DOHH2 (cell line): ENCODE results near the gene MACROD2.

Experiments used
- H3F3A ChIP-seq: fragments of 200-600 bp; sonication (generic), shearing (Covaris generic); 2 replicates; pipeline ENCODE4 v1.6.0; 2016; ENCODE audit warnings: antibody characterized with exemption, mild to moderate bottlenecking; ENCODE audit not compliant: control insufficient read depth, insufficient read depth
- H3K27ac ChIP-seq: fragments of 200-600 bp; sonication (generic); 2 replicates; pipeline ENCODE4 v1.5.1; 2014; ENCODE audit warnings: low read depth, mild to moderate bottlenecking, low read length, moderate library complexity
- H3K27me3 ChIP-seq: fragments of 200-600 bp; sonication (generic); 2 replicates; pipeline ENCODE4 v1.6.1; 2014; ENCODE audit warnings: mild to moderate bottlenecking, low read length, mixed read lengths; ENCODE audit not compliant: control insufficient read depth
- H3K36me3 ChIP-seq: fragments of 200-600 bp; sonication (generic); 2 replicates; pipeline ENCODE4 v1.6.1; 2014; ENCODE audit warnings: mild to moderate bottlenecking, low read length, moderate library complexity, mixed read lengths; ENCODE audit not compliant: control insufficient read depth
- H3K4me1 ChIP-seq: fragments of 200-600 bp; sonication (generic); 2 replicates; pipeline ENCODE4 v1.6.1; 2014; ENCODE audit warnings: mild to moderate bottlenecking, low read length, mixed read lengths; ENCODE audit not compliant: control insufficient read depth
- H3K4me2 ChIP-seq: fragments of 200-600 bp; sonication (generic); 2 replicates; pipeline ENCODE4 v1.6.0; 2014; ENCODE audit warnings: mild to moderate bottlenecking, low read length, moderate library complexity
- H3K4me3 ChIP-seq: fragments of 200-600 bp; sonication (generic); 2 replicates; pipeline ENCODE4 v1.5.1; 2014; ENCODE audit warnings: mild to moderate bottlenecking, low read length, mixed read lengths
- H3K79me2 ChIP-seq: fragments of 200-600 bp; sonication (generic); 2 replicates; pipeline ENCODE4 v1.6.1; 2014; ENCODE audit warnings: mild to moderate bottlenecking, low read length, mixed read lengths; ENCODE audit not compliant: control insufficient read depth
- H3K9me2 ChIP-seq: fragments of 200-600 bp; sonication (generic); replicated peaks from 2 replicates; pipeline ENCODE4 v1.6.1; 2014; ENCODE audit warnings: mild to moderate bottlenecking, low read length, mixed read lengths; ENCODE audit not compliant: control insufficient read depth
- H3K9me3 ChIP-seq: fragments of 200-600 bp; sonication (generic); 2 replicates; pipeline ENCODE4 v1.6.1; 2014; ENCODE audit warnings: antibody characterized with exemption, low read length, mixed read lengths; ENCODE audit not compliant: control insufficient read depth, insufficient read depth
- H4K20me1 ChIP-seq: fragments of 200-600 bp; sonication (generic); 2 replicates; pipeline ENCODE4 v1.6.0; 2014; ENCODE audit warnings: low read depth, mild to moderate bottlenecking, antibody characterized with exemption, low read length, moderate library complexity; ENCODE audit not compliant: control insufficient read depth, insufficient read depth
- EZH2phosphoT487 ChIP-seq: fragments of 200-600 bp; sonication (generic); IDR thresholded peaks from 2 replicates; pipeline ENCODE4 v1.6.1; 2017; ENCODE audit warnings: borderline replicate concordance, mild to moderate bottlenecking, antibody characterized with exemption, low read length, moderate library complexity, mixed read lengths
- TF ChIP-seq, protein P1 (sequence below): fragments of 200-600 bp; sonication (generic); IDR thresholded peaks from one replicate; pipeline ENCODE4 v1.5.1; 2014; ENCODE audit warnings: antibody characterized with exemption, mild to moderate bottlenecking, low read depth, low read length; ENCODE audit not compliant: poor library complexity, severe bottlenecking

The MACROD2 gene

DNA sequence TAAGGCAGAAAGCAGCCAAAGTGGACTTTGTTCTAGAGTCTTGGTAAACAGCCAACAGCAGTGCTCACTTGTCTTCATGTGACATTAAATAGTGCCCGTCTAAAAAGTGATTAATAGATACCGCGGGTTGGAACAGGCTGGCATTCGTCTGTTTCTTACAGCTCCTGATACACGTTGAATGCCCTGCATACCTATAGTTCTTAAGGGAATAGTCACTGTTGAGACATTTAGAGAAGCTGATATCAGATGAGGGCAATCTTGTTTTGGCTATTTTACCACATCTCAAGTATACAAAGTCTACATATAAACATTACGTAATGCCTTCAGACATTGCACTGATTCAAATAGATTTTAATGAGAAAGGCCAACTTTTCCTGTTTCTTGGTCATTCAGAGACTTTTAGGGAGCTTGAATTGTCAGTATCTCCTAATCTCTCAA is 717.0 kb downstream of the MACROD2 start:
- Histone ChIP-seq H3K9me2 (no peaks in the 10 kb centered on the region; the same call in 1 of the 2 replicates), H3K36me3 (no peaks in the 10 kb centered on the region), H3F3A (no peaks in the 10 kb centered on the region), H3K79me2 (no peaks in the 10 kb centered on the region), H3K4me1 (no peaks in the 10 kb centered on the region), H3K27me3 (no peaks in the 10 kb centered on the region), H3K4me2 (no peak overlapping the region), H3K4me3 (no peak overlapping the region), H3K9me3 (no peaks in the 10 kb centered on the region), H3K27ac (no peak overlapping the region), H4K20me1 (no peaks in the 10 kb centered on the region)
- TF ChIP-seq, protein P1, sequence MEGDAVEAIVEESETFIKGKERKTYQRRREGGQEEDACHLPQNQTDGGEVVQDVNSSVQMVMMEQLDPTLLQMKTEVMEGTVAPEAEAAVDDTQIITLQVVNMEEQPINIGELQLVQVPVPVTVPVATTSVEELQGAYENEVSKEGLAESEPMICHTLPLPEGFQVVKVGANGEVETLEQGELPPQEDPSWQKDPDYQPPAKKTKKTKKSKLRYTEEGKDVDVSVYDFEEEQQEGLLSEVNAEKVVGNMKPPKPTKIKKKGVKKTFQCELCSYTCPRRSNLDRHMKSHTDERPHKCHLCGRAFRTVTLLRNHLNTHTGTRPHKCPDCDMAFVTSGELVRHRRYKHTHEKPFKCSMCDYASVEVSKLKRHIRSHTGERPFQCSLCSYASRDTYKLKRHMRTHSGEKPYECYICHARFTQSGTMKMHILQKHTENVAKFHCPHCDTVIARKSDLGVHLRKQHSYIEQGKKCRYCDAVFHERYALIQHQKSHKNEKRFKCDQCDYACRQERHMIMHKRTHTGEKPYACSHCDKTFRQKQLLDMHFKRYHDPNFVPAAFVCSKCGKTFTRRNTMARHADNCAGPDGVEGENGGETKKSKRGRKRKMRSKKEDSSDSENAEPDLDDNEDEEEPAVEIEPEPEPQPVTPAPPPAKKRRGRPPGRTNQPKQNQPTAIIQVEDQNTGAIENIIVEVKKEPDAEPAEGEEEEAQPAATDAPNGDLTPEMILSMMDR, result no peak
- no peak for TF ChIP-seq EZH2phosphoT487

DNA sequence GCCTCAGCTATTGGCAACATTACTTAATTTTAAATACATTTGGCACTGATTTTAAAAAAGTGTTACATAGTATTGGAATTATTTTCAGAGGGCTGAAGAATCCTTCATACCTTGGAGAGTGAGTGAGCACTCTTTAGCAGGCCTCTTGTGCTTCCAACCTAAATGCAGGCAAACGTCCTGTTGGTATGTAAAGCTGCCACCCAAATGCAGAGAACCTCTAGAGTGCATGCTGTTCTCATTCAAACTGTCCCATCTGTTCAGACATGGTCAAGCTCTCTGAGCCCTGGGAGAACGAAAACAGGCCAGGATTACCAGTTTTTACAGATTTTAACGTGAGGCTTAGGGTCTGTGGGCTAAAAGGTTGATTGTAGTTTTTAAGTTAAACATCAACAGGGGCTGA is 720.1 kb downstream of the MACROD2 start:
- Histone ChIP-seq H3K4me3 (no peak overlapping the region), H3K9me2 (no peaks in the 10 kb centered on the region; the same call in 1 of the 2 replicates), H3K9me3 (no peaks in the 10 kb centered on the region), H3K4me2 (no peak overlapping the region), H3K79me2 (no peaks in the 10 kb centered on the region), H3K4me1 (no peaks in the 10 kb centered on the region), H3F3A (no peaks in the 10 kb centered on the region), H3K27me3 (no peaks in the 10 kb centered on the region), H3K27ac (no peak overlapping the region), H4K20me1 (no peaks in the 10 kb centered on the region), H3K36me3 (no peaks in the 10 kb centered on the region)
- TF ChIP-seq, protein P1, result no peak
- no peak for TF ChIP-seq EZH2phosphoT487

DNA sequence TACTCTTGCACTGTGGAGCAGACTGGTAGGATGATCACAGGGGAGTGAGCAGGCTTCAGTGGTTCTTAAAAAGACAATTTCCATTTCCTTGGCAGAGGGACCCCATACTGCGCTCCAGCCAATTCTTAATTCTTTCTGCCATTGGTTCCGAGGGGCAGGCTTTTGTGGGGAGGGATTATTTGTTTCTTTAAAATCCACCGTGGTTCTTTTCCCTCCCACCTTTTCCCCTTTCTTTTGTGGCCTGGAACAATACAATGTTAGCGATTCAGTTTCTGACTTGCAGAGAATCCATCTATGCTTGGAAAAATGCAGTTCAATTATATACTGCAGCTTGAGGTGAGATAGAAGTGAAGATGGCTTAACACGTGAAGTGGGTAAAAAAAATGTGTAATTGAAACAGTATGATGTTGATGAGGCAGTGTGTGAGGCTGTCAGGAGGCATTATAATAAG is 721.1 kb downstream of the MACROD2 start:
- H3K27ac ChIP-seq, result no peak overlapping the region
- H3K79me2 ChIP-seq, result no peaks in the 10 kb centered on the region
- H3K9me3 ChIP-seq, result no peaks in the 10 kb centered on the region
- no peaks in the 10 kb centered on the region for H3K36me3 ChIP-seq
- H3K4me2 ChIP-seq, result no peak overlapping the region
- H3K27me3 ChIP-seq, result no peaks in the 10 kb centered on the region
- no peak overlapping the region for H3K4me3 ChIP-seq
- H3K4me1 ChIP-seq, result no peaks in the 10 kb centered on the region
- no peak for TF ChIP-seq EZH2phosphoT487
- TF ChIP-seq, protein P1, result no peak
- no peaks in the 10 kb centered on the region for H3F3A ChIP-seq
- no peaks in the 10 kb centered on the region; the same call in 1 of the 2 replicates for H3K9me2 ChIP-seq
- no peaks in the 10 kb centered on the region for H4K20me1 ChIP-seq
